Breast epithelium (tissue), 4 donors: ENCODE results near the gene ARHGDIB. TPM values are rescaled to one million over a fixed set of nuclear protein-coding genes. Genes with fewer than 3 reads are reported as not detected.

Experiments
- DNase-seq, 2 donors: peaks; one replicate each; pipeline ENCODE4 v3.0.0-alpha.2; 2019; ENCODE audit warnings: low spot score in 2 of 2
- H3K27ac ChIP-seq, 2 donors: fragments of 200-600 bp; sonication (generic) in 1 of 2; one replicate each; pipeline ENCODE4 v1.5.1; 2016 to 2019; ENCODE audit warnings: mild to moderate bottlenecking in 1 of 2
- H3K27me3 ChIP-seq, 2 donors: fragments of 200-600 bp; sonication (generic) in 1 of 2; one replicate each; pipeline versions ENCODE4 v1.5.1 to v1.6.0; 2017 to 2019; ENCODE audit warnings: control low read depth in 1 of 2, mild to moderate bottlenecking in 1 of 2
- H3K36me3 ChIP-seq: fragments of 200-600 bp; one replicate; pipeline ENCODE4 v1.5.1; 2019
- H3K4me1 ChIP-seq, 2 donors: fragments of 200-600 bp; sonication (generic); one replicate each; pipeline ENCODE4 v1.5.1; 2016 to 2019; ENCODE audit warnings: control low read depth in 1 of 2
- H3K4me3 ChIP-seq, 3 donors: fragments of 200-600 bp; sonication (generic); 1 replicate in 2 of 3; 2 replicates in 1 of 3; pipeline ENCODE4 v1.5.1; 2016 to 2019; ENCODE audit warnings: mild to moderate bottlenecking in 3 of 3, moderate library complexity in 2 of 3
- H3K9me3 ChIP-seq, 2 donors: fragments of 200-600 bp; sonication (generic) in 1 of 2; one replicate each; pipeline ENCODE4 v1.5.1; 2016 to 2019; ENCODE audit warnings: control low read depth in 1 of 2
- POLR2A ChIP-seq: fragments of 450-650 bp; IDR thresholded peaks from one replicate; pipeline ENCODE4 v1.6.1; 2016; ENCODE audit warnings: antibody characterized with exemption, mild to moderate bottlenecking, moderate library complexity
- POLR2AphosphoS5 ChIP-seq, 3 donors: sonication (generic); formaldehyde crosslinking; IDR thresholded peaks; one replicate each; pipeline ENCODE4 v1.6.1; 2017; ENCODE audit warnings: antibody characterized with exemption in 3 of 3
- intact Hi-C: fragments of 100-400 bp; cut with DNase I; formaldehyde crosslinking; loops from one replicate; pipeline ENCODE4 v1.15.1; 2023; ENCODE audit warnings: low total_unique reads
- total RNA-seq, 3 donors: library from RNA; depleted of rRNA; stranded (reverse); fragments of >200 nt; gene quantifications; one replicate each; pipeline ENCODE4 v1.1.0, GENCODE V29; 2016
- TF ChIP-seq, protein P1 (sequence below), 3 donors: fragments of 450-650 bp; IDR thresholded peaks; one replicate each; pipeline ENCODE4 v1.5.1; 2016 to 2017; ENCODE audit warnings: antibody characterized with exemption in 3 of 3, mild to moderate bottlenecking in 3 of 3, moderate library complexity in 3 of 3

Gene ARHGDIB
- total RNA-seq, 3 donors from 2014 or later: 159 to 222 (median 168) TPM

DNA sequence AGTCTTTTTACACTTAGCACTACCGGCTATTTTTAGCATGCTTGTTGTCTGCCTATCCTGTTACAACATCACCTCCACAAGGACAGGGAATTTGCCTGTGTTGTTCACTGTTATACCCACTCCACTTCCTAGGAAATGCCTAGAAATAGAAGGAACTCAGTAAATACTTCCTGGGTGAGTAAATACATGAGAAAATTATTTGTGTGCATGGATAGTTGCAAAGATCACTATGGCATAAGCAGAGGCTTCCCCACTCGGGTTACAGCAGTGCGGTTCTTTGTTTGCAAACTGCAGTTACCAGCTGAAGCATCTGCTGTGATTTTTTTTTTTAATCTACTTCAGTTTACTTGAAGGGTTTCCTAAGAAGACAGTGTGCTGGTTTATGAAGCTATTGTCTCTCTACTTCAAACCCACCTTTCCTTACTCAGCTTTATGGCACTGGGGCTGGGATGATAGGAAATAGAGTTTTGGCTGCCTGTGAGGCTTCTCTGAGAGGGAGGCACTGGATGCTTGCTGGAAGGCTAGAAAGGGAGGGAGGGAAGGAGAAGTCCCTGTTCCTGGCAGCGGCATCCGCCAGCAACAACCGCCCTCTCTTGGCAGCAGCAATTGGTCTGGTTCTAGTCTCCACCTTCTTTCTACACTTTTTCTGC, 40.5 kb upstream of the ARHGDIB start:
- H3K9me3 ChIP-seq: no peaks in the 10 kb centered on the region
- H3K4me3 ChIP-seq: peak overlapping the region in 2 of 3 donors; percentile 17 to 48
- intact Hi-C loops: loop anchor here (2.0 kb wide), 1 partner anchor 157 kb away; no protein-coding TSS in a partner anchor
- peak overlapping the region; percentile 26 to 60 for H3K27ac ChIP-seq
- no peaks in the 10 kb centered on the region for H3K36me3 ChIP-seq
- H3K4me1 ChIP-seq: no peaks in the 10 kb centered on the region
- DNase-seq: peak; percentile 37 to 54
- no peaks in the 10 kb centered on the region for H3K27me3 ChIP-seq
- TF ChIP-seq POLR2A: no peak
- no peak for TF ChIP-seq POLR2AphosphoS5 (IDR thresholded peaks at IDR 0.05)
- TF ChIP-seq, protein P1, sequence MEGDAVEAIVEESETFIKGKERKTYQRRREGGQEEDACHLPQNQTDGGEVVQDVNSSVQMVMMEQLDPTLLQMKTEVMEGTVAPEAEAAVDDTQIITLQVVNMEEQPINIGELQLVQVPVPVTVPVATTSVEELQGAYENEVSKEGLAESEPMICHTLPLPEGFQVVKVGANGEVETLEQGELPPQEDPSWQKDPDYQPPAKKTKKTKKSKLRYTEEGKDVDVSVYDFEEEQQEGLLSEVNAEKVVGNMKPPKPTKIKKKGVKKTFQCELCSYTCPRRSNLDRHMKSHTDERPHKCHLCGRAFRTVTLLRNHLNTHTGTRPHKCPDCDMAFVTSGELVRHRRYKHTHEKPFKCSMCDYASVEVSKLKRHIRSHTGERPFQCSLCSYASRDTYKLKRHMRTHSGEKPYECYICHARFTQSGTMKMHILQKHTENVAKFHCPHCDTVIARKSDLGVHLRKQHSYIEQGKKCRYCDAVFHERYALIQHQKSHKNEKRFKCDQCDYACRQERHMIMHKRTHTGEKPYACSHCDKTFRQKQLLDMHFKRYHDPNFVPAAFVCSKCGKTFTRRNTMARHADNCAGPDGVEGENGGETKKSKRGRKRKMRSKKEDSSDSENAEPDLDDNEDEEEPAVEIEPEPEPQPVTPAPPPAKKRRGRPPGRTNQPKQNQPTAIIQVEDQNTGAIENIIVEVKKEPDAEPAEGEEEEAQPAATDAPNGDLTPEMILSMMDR (IDR thresholded peaks at IDR 0.05): no peak

DNA sequence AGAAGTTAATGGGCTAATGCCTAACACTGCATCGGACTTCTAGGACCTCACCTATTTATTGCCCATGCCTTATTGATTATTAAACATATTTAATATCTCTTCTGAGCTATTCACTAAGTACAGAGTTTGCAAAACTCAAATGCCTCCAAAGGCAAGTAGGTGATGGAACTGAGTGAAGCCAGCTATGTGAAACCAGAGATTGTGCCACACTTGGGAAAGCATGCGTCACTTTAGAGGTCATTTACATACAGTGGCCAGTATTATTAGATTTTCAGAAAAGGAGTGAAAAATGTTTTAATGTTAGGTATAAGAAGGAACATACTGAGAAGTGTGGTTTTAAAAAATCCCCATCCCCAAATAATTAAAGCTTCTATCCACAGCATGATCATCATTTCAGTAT, 39.2 kb upstream of the ARHGDIB start:
- Histone ChIP-seq H3K27ac (no peak overlapping the region), H3K27me3 (no peaks in the 10 kb centered on the region), H3K9me3 (no peaks in the 10 kb centered on the region), H3K4me1 (no peaks in the 10 kb centered on the region), H3K36me3 (no peaks in the 10 kb centered on the region), H3K4me3 (no peak overlapping the region)
- TF ChIP-seq POLR2AphosphoS5 (IDR thresholded peaks at IDR 0.05) (no peak), POLR2A (no peak)
- intact Hi-C loops: loop anchor here (2.0 kb wide), 1 partner anchor 156 kb away; no protein-coding TSS in a partner anchor
- DNase-seq: no peak

DNA sequence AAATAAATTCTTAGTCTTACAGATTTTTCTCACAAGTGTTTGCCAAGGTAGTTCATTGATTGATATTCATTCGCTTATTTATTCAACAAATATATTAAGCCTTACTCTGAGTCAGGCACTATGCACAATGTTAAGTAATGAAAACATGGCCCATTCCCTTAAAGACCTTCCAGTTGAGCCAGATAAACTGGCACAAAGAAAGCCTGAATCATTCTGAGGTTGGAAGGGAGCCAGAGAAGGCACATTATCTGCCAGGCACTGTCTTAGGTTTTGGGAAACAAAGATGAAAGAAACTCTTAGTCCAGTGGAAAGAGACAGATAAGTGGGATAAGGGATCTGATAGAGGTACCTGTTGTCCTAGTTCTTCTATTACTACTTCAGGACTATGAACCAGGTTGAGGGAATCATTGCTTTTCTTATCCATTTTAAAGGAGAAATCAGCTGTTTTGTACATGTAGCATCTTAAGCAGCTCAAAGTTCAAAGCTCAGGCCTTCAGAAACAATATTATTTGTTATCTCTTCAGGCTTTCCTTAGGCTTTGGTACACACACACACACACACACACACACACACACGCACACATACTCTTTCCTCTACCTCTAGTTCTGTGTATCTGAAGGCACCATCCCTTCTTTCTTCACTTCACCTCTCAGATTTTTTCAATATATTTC, 38.4 kb upstream of the ARHGDIB start:
- H3K4me1 ChIP-seq: no peaks in the 10 kb centered on the region
- no peak overlapping the region for H3K4me3 ChIP-seq
- H3K9me3 ChIP-seq: no peaks in the 10 kb centered on the region
- no peak for DNase-seq
- TF ChIP-seq POLR2AphosphoS5 (IDR thresholded peaks at IDR 0.05) (no peak), POLR2A (no peak)
- TF ChIP-seq, protein P1 (IDR thresholded peaks at IDR 0.05): no peak
- intact Hi-C loops: loop anchor here (2.0 to 10.0 kb wide), 2 partner anchors 155 to 745 kb away; no protein-coding TSS in a partner anchor
- H3K27me3 ChIP-seq: no peaks in the 10 kb centered on the region
- H3K27ac ChIP-seq: peak overlapping the region; percentile 4 to 11
- H3K36me3 ChIP-seq: no peaks in the 10 kb centered on the region

DNA sequence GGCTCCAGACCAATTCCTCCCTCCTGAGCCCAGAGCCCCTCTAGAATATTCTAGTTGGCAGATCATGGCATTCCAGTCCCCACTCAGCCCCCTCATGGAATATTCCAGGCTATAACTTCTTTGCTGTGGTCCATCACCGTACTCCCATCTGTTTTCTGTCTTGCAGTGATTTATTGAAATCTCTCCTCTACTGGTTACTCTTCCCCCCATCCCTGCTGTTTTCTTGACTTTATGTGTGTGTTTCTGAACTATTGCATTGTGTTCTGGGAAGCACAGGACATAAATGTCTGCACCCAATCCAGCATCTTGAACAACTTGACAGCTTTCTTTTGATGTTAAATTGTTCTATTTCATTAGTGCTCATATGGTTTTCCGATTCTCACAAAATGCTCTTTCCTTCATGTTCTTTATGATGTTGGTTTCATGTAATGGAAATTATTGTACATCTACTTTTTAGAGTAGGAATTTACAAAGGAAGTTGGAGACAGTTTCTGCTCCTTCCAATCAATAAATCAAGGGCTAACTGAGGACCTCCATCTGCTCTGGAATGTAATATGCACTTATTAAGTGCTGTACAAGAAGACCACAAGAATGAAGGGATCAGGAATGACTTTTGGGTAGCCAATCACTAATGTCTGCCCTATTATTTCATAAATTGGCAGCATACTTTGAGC, 37.8 kb upstream of the ARHGDIB start:
- Histone ChIP-seq H3K27ac (peak overlapping the region; percentile 10 to 54), H3K4me1 (no peaks in the 10 kb centered on the region), H3K4me3 (no peak overlapping the region), H3K36me3 (no peaks in the 10 kb centered on the region), H3K27me3 (no peaks in the 10 kb centered on the region), H3K9me3 (no peaks in the 10 kb centered on the region)
- no peak for DNase-seq
- TF ChIP-seq, protein P1 (IDR thresholded peaks at IDR 0.05): no peak
- TF ChIP-seq POLR2AphosphoS5 (IDR thresholded peaks at IDR 0.05) (no peak), POLR2A (no peak)
- intact Hi-C loops: loop anchor here (10.0 kb wide), 1 partner anchor 744 kb away; no protein-coding TSS in a partner anchor

DNA sequence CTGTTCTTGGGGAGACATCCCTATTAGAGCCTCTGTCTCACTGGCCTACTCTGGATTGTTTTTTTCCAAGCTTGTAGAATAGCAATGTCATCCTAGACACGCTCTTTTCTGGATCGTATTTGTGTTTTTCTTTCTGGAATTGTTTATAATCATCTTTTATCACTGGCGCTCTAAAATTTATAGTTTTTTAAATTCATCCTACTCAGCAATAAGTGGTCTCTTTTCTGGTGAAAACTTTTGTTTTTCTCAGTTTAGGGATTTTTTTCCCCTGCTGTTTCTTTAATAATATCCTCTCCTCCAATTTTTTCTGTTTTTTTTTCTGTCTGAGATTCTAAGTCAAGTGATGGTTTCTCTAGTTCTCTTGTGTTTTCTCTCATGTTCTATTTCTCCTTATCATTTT, 36.6 kb upstream of the ARHGDIB start:
- Histone ChIP-seq H3K27me3 (no peaks in the 10 kb centered on the region), H3K4me1 (no peaks in the 10 kb centered on the region), H3K36me3 (no peaks in the 10 kb centered on the region), H3K9me3 (no peaks in the 10 kb centered on the region), H3K27ac (no peak overlapping the region), H3K4me3 (no peak overlapping the region)
- intact Hi-C loops: loop anchor here (10.0 kb wide), 1 partner anchor 743 kb away; no protein-coding TSS in a partner anchor
- TF ChIP-seq POLR2A (no peak), POLR2AphosphoS5 (IDR thresholded peaks at IDR 0.05) (no peak)
- TF ChIP-seq, protein P1 (IDR thresholded peaks at IDR 0.05): no peak
- DNase-seq: no peak
